Activated CD8-positive, alpha-beta memory T cell treated with anti-CD3 and anti-CD28 coated beads, Interleukin-2, amount 10 ng/mL, durations not matched to agents 7 days and 5 days (primary cell): Measurements from ENCODE around the gene RINL. TPM values are rescaled to one million over a fixed set of nuclear protein-coding genes. Genes with fewer than 3 reads are reported as not detected.
"Not testable (repeated sequence)": the region's sequence is repeated elsewhere in the genome, so short reads cannot be mapped to it uniquely, and the experiment has no call there.

ENCODE experiments used
- ATAC-seq: fragments of 150-1000 bp; cut with Tn5 transposase; one replicate; pipeline ENCODE4 v1.10.0; 2021; ENCODE audit warnings: moderate library complexity
- CTCF ChIA-PET: fragments of 350-600 bp; sonication (Branson Sonifier 250); formaldehyde crosslinking; loops from one replicate; lab custom pipeline; 2021; ENCODE audit warnings: antibody characterized with exemption; lab: Charles Lee
- DNase-seq: peaks from one replicate; pipeline ENCODE4 v3.0.0-alpha.2; 2020
- H3K27ac Mint-ChIP-seq: one replicate; pipeline ENCODE4 v1.8.0; 2021; ENCODE audit warnings: mild to moderate bottlenecking, mixed read lengths
- H3K27me3 Mint-ChIP-seq: one replicate; pipeline ENCODE4 v1.8.0; 2021; ENCODE audit warnings: mixed read lengths
- H3K36me3 Mint-ChIP-seq: one replicate; pipeline ENCODE4 v1.8.0; 2021; ENCODE audit warnings: mild to moderate bottlenecking, mixed read lengths
- H3K4me1 Mint-ChIP-seq: one replicate; pipeline ENCODE4 v1.8.0; 2021; ENCODE audit warnings: mixed read lengths
- H3K4me3 Mint-ChIP-seq: one replicate; pipeline ENCODE4 v1.8.0; 2021; ENCODE audit warnings: mild to moderate bottlenecking, moderate library complexity, mixed read lengths
- H3K9me3 Mint-ChIP-seq: one replicate; pipeline ENCODE4 v1.8.0; 2022; ENCODE audit warnings: low read depth, mixed read lengths
- total RNA-seq, 2 experiments: library from RNA; stranded (reverse); gene quantifications; one replicate each; pipeline ENCODE4 v1.2.3, GENCODE V29; 2021

Gene RINL
- total RNA-seq, 2 experiments from 2014 or later: 80.1 to 81.0 TPM

DNA sequence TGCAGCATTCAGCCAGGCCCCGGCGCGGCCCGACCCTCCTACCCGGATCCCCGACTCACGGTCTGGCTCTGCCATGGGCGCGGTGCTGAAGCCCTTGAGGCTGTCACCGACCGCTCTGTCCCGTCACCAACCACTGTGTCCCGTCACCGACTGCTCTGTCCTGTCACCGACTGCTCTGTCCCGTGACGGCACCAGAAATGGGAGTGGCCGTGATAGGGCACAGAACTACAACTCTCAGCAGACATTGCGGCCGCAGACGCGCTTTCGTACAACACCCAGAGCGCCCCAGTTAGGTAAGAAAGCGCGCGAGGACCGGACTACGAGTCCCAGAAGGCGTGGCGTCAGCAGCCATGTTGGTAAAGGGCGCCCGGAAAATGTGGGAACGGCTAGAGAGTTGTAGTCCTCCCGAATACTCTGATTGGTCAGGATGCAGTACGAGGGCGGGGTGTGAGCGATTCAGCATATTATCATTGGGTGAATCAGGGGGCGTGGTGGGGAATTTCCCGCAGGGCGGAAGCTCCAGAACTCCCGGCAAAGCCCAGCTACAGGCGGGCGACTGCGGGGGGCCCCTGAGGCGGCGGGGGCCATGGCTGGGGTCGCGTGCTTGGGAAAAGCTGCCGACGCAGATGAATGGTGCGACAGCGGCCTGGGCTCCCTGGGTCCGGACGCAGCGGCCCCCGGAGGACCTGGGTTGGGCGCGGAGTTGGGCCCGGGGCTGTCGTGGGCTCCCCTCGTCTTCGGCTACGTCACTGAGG is 21.5 kb upstream of the RINL start, which contains the start of the genes NFKBIB and SIRT2:
TSS of gene NFKBIB (plus strand) at position 523 of the 755 bp plus-strand sequence. CDS start at position 587, 64 bp downstream.
TSS of gene SIRT2 (minus strand) at position 172 of the 755 bp plus-strand sequence. CDS start at position 75, 97 bp downstream.
- H3K27ac Mint-ChIP-seq: peak within 1 kb of the TSS; percentile 92
- peaks cover 26% of the 10 kb centered on the region for H3K36me3 Mint-ChIP-seq
- CTCF ChIA-PET: interaction anchor here (0.6 to 4.0 kb wide), 10 partner anchors 9 to 581 kb away, joined by 3 to 34 read pairs (median 4); partner anchors contain the start of genes FAM98C, MRPS12 and SARS2
- H3K27me3 Mint-ChIP-seq: no peaks in the 10 kb centered on the region
- no peaks in the 10 kb centered on the region for H3K9me3 Mint-ChIP-seq
- DNase-seq: peak; percentile 100
- peak within 1 kb of the TSS; percentile 97 for H3K4me3 Mint-ChIP-seq
- peak; percentile 92 for ATAC-seq
- peaks cover 40% of the 10 kb centered on the region for H3K4me1 Mint-ChIP-seq

DNA sequence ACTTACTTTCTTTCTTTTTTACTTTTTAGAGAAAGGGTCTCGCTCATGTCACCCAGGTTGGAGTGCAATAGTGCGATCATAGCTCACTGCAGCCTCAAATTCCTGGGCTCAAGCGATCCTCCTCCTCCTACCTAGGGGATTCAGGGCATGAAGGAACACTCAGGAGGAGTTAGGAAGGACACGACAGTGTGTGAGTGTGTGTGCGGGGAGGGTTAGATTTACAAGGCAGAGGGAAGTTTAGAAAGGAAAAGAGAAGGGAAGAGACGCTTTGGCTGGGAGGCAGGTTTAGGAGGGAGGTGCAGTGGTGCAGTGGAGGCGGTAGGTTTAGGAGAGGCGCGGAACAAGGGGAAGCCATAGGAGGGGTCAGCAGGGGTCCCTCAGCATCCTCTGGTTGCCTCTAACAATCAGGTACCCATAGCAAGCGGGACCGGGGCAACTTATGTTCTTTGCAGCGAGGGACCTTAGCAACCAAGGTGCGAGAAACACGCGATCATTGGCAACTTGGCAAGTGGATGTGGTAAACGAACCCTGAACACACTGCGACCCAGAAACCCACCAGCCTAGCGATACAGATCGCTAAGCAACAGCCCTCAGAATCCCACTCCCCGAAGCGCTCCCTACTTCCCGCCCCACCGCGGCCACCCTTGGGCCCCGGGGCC is 20.8 kb upstream of the RINL start:
- Mint-ChIP-seq H3K36me3 (peaks cover 19% of the 10 kb centered on the region), H3K4me1 (peaks cover 33% of the 10 kb centered on the region), H3K4me3 (peak overlapping the region; percentile 97), H3K27me3 (no peaks in the 10 kb centered on the region), H3K27ac (peak overlapping the region; percentile 92), H3K9me3 (no peaks in the 10 kb centered on the region)
- CTCF ChIA-PET: interaction anchor here (3.2 kb wide), 1 partner anchor 11 kb away, joined by 13 read pairs; no protein-coding TSS in a partner anchor
- ATAC-seq: no peak
- no peak for DNase-seq

DNA sequence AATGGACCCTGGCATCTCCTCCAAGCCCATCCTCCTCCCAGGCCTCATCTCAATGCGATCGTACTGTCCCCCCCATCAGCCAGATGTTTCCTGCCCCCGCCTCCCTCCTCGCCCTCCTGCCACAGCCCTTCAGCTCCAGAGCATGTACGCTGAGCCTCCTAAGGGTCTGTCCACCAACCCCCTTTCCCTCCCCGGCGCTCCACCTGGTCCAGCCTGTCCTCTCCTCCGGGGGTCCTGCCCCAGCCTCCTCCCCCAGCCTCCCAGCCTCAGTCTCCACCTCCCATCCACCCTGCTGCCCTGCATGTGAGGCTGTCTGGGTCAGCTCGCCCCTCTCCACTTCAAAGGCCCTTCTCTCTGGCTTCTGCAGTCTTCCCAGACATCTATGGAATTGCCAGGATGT is 16.9 kb upstream of the RINL start:
- H3K27ac Mint-ChIP-seq: no peak overlapping the region

DNA sequence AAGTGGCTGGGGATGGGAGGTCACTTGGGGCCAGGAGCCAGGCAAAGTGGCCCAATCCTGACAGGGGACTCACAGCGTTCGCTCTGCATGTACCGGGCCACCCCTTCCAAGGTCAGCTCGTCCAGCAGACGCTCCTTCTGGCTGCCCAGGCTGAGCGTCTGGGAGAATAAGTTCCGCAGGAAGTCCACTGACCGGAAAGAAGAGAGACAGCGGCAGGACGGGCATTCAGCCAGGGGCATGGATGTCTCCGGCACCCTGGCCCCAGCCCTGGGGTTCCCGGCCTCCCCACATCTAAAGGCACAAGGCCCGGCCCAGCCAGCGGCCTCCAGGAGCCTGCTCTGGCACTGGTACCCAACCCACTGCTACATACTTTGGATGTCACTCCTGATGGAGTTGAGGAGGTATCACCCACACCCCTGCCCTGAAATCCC is 15.3 kb upstream of the RINL start:
- Mint-ChIP-seq H3K27me3 (no peaks in the 10 kb centered on the region), H3K4me1 (peaks cover 7% of the 10 kb centered on the region), H3K27ac (no peak overlapping the region), H3K4me3 (no peak overlapping the region), H3K36me3 (peaks cover under 1% of the 10 kb centered on the region), H3K9me3 (no peaks in the 10 kb centered on the region)
- no peak for DNase-seq
- ATAC-seq: no peak
- CTCF ChIA-PET: interaction anchor here (3.0 kb wide), 1 partner anchor 15 kb away, joined by 12 read pairs; the partner anchor contains the start of gene RINL

More for the DNA sequence above, 16.9 kb upstream of the RINL start:
- DNase-seq: no peak
- no peaks in the 10 kb centered on the region for H3K9me3 Mint-ChIP-seq
- peaks cover 1% of the 10 kb centered on the region for H3K36me3 Mint-ChIP-seq
- peaks cover 14% of the 10 kb centered on the region for H3K4me1 Mint-ChIP-seq
- no peak for ATAC-seq
- H3K27me3 Mint-ChIP-seq: no peaks in the 10 kb centered on the region
- no peak overlapping the region for H3K4me3 Mint-ChIP-seq
- CTCF ChIA-PET: no interaction called here

DNA sequence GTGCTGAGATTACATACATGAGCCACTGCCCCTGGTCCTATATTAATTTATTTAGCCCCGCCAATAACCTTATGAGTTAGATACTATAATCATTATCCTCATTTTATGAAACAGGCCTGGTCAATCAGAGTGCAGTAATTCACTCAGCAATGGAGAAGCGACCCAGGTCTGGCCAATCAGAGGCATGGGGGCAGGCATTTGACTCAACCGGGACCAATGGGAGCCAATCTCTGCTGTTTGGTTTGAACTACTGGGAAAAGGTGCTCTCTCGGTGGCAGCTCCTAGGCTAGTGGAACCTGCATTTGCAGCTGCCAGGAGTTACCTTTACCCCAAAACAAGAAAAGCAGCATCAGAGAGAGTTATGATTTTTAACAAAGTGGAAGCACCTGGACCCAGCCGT is 14.8 kb upstream of the RINL start:
- peaks cover 2% of the 10 kb centered on the region for H3K36me3 Mint-ChIP-seq
- CTCF ChIA-PET: interaction anchor here (3.0 kb wide), 1 partner anchor 15 kb away, joined by 12 read pairs; the partner anchor contains the start of gene RINL
- no peak overlapping the region for H3K27ac Mint-ChIP-seq

DNA sequence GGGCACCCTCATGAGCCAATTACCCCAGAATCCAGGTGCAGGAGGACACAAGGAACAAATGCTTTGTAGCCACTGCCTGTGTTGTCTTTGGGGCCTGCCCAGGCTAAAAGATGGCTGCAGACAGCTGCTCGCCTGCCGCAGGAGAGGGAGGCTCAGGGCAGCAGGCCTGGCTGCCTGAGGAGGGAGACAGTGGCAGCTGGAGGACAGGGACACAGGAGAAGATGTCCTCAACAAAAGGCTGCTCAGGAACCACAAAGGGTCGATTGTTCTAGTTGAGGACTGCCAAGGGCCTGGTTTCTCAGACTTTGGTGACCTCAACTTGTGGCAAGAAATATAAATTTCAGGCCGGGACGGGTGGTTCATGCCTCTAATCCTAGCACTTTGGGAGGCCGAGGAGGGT is 13.7 kb upstream of the RINL start:
- DNase-seq (no peak), ATAC-seq (no peak)
- Mint-ChIP-seq H3K36me3 (peaks cover 2% of the 10 kb centered on the region), H3K4me3 (no peak overlapping the region), H3K9me3 (no peaks in the 10 kb centered on the region), H3K27ac (no peak overlapping the region), H3K27me3 (no peaks in the 10 kb centered on the region), H3K4me1 (no peaks in the 10 kb centered on the region)
- CTCF ChIA-PET: interaction anchor here (0.8 to 3.0 kb wide), 2 partner anchors 14 to 38 kb away, joined by 4 to 12 read pairs; partner anchors contain the start of gene RINL

More for the DNA sequence above, 14.8 kb upstream of the RINL start:
- DNase-seq: no peak
- Mint-ChIP-seq H3K27me3 (no peaks in the 10 kb centered on the region), H3K9me3 (no peaks in the 10 kb centered on the region), H3K4me1 (peaks cover 2% of the 10 kb centered on the region), H3K4me3 (no peak overlapping the region)
- ATAC-seq: no peak

DNA sequence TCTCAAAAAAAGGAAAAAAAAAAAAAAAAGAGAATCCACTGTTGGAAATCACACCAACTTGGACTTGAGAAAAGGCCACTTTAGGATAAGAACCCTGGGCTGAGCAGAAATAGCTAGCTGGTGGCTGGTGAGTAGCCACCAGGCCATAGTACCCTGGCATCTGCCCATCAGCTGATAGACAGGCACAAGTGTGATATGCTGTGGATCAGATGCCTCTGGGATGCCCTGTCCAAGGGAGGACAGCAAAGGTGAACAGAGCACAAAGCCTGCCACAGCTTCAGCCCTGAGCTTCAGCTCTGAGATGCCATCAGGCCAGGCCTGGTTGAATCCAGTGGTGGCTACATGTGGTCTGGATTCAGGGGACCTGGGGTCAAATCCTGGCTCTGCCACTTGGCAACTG is 12.6 kb upstream of the RINL start:
- H3K4me3 Mint-ChIP-seq: no peak overlapping the region
- CTCF ChIA-PET: no interaction called here
- peaks cover 2% of the 10 kb centered on the region for H3K36me3 Mint-ChIP-seq
- H3K4me1 Mint-ChIP-seq: no peaks in the 10 kb centered on the region
- DNase-seq (no peak), ATAC-seq (no peak)
- H3K27me3 Mint-ChIP-seq: no peaks in the 10 kb centered on the region
- no peaks in the 10 kb centered on the region for H3K9me3 Mint-ChIP-seq
- no peak overlapping the region for H3K27ac Mint-ChIP-seq

DNA sequence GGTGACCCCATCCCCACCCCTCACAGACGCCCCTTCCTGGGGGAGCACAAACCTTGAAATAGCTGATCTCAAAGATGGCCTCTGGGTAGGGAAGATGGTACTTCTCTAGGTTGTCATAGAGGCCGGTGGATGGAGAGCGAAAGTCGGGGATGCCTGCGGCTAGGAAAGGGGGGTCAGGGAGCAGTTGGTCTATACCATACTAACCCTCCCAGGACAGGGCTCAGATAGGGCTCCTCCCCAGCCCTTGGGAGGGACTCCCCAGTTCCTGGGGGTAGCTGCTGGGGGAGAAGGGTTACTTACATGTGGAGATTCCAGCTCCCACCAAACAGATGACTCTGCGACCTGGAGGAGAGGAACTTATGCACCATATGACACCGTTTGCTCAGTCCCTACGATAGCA is 11.7 kb upstream of the RINL start:
- CTCF ChIA-PET: interaction anchor here (1.5 to 4.2 kb wide), 2 partner anchors 12 to 63 kb away, joined by 3 to 55 read pairs; partner anchors contain the start of gene RINL
- no peaks in the 10 kb centered on the region for H3K27me3 Mint-ChIP-seq
- ATAC-seq: no peak
- no peak for DNase-seq
- H3K4me3 Mint-ChIP-seq: no peak overlapping the region
- H3K4me1 Mint-ChIP-seq: no peaks in the 10 kb centered on the region
- peaks cover 2% of the 10 kb centered on the region for H3K36me3 Mint-ChIP-seq
- no peaks in the 10 kb centered on the region for H3K9me3 Mint-ChIP-seq
- H3K27ac Mint-ChIP-seq: no peak overlapping the region

DNA sequence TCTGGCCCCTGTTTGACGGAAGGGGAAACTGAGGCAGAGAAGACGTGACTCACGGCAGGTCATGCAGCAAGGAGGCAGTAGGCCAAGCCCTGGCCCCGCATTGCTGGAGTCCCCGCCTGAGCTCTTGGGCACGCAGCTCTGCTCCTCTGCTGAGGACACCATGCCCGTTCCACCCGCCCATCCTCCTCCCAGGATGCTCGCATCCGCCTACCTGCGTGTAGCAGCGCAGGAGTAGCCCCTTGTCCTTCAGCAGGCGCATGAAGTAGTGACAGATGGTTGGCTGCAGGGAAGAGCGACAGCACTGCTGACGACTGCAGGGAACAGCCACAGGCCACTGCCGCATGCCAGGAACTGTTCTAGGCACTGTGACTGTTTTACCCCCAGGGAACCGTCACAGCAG is 10.8 kb upstream of the RINL start:
- Mint-ChIP-seq H3K27me3 (no peaks in the 10 kb centered on the region), H3K27ac (no peak overlapping the region), H3K4me1 (no peaks in the 10 kb centered on the region), H3K4me3 (no peak overlapping the region), H3K36me3 (peaks cover 2% of the 10 kb centered on the region), H3K9me3 (no peaks in the 10 kb centered on the region)
- DNase-seq (no peak), ATAC-seq (no peak)
- CTCF ChIA-PET: interaction anchor here (0.9 to 4.2 kb wide), 10 partner anchors 12 to 486 kb away, joined by 3 to 55 read pairs (median 6); partner anchors contain the start of genes FAM98C and RINL

DNA sequence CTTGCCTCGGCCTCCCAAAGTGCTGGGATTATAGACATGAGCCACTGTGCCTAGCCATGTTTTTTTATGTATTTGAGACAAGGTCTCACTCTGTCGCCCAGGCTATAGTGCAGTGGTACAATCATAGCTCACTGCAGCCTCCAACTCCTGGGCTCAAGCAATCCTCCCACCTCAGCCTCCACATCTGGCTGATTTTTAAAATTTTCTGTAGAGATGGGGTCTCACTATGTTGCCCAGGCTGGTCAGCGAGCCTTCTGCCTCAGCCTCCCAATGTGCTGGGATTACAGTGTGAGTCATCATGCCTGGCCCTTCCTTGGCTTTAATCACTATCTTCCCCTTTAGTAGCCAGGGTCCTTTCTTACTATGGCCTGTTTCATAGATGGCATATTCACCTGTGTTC is 6.6 kb upstream of the RINL start:
- not testable (repeated sequence) for H3K4me3 Mint-ChIP-seq, H3K27ac Mint-ChIP-seq, H3K4me1 Mint-ChIP-seq, DNase-seq, H3K27me3 Mint-ChIP-seq, H3K9me3 Mint-ChIP-seq, ATAC-seq, H3K36me3 Mint-ChIP-seq
- CTCF ChIA-PET: interaction anchor here (1.1 to 1.2 kb wide), 2 partner anchors 46 to 147 kb away, joined by 3 read pairs; partner anchors contain the start of genes MRPS12 and SARS2

DNA sequence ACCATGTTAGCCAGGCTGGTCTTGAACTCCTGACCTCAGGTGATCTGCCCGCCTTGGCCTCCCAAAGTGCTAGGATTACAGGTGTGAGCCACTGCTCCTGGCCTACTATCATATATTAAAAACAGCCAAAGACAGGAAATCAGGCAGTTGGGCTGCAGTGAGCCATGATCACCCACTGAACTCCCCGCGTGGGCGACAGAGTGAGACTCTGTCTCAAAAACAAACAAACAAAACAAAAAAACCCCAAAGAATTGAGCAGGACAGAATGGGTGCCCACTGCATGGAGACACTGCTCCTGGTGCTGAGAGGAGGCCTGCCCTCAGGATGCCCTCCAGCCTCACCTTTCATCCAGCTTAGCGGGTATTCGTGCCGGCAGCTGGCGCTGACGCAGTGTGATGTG is 5.2 kb upstream of the RINL start:
- no peaks in the 10 kb centered on the region for H3K27me3 Mint-ChIP-seq
- no peak overlapping the region for H3K4me3 Mint-ChIP-seq
- ATAC-seq (no peak), DNase-seq (no peak)
- H3K36me3 Mint-ChIP-seq: peaks cover 2% of the 10 kb centered on the region
- peaks cover 9% of the 10 kb centered on the region for H3K4me1 Mint-ChIP-seq
- H3K9me3 Mint-ChIP-seq: no peaks in the 10 kb centered on the region
- CTCF ChIA-PET: no interaction called here
- peak overlapping the region; percentile 42 for H3K27ac Mint-ChIP-seq

DNA sequence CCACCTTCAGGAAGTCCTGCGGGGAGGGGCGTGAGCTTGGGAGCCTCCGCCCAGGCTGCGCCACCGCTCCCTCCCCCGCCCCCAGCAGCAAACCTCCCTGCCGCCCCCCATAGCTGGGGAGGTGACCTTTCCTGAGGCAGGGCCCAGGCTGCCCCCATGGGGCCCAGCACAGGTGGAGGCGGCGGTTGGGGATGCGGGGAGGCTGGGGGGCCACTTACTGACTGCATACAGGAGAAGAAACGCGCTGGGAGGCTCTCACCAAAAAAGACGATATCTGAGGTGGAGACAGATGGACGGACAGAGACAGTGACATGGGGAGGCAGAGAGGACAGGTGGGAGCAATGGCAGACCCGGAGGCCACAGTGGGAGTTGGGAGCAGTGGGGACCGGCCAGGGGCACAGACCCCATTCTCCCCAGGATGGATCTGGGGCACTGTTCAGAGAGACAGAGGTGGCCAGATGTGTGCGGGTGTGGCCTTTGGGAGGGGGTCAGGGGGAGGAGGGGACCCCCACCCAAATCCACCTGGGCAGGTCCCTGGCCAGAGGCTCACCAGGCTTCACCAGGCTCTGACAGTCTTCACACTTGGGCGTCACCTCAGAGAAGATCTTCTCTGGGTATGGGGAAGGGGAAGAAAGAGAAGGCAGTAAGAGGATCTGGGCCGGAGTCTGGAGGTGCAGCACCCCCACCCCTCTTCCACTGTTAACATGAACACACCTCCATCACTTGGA is 3.0 kb upstream of the RINL start:
- ATAC-seq: no peak
- no peak overlapping the region for H3K4me3 Mint-ChIP-seq
- peaks cover 6% of the 10 kb centered on the region for H3K36me3 Mint-ChIP-seq
- no peak for DNase-seq
- H3K27me3 Mint-ChIP-seq: no peaks in the 10 kb centered on the region
- H3K9me3 Mint-ChIP-seq: no peaks in the 10 kb centered on the region
- H3K4me1 Mint-ChIP-seq: peaks cover 28% of the 10 kb centered on the region
- H3K27ac Mint-ChIP-seq: no peak overlapping the region
- CTCF ChIA-PET: no interaction called here
